HCT116 (cell line): ENCODE data around the gene GTF3C1. TPM values are rescaled to one million over a fixed set of nuclear protein-coding genes. Genes with fewer than 3 reads are reported as not detected.

Experiments used
- ATAC-seq: fragments of 200-7000 bp; cut with Tn5 transposase; 2 replicates; pipeline ENCODE4 v1.9.1; 2020; ENCODE audit warnings: mild to moderate bottlenecking, moderate library complexity
- BruUV-seq: library from RNA; stranded (reverse); fragments of 400-500 nt; replicated peaks from 2 replicates; lab custom pipeline; 2021; lab: Mats Ljungman, UMichigan
- CTCF ChIA-PET: fragments of 300-600 bp; sonication (Branson Sonifier 250); formaldehyde crosslinking; loops from one replicate; lab custom pipeline; 2021; ENCODE audit warnings: antibody characterized with exemption; lab: Charles Lee
- POLR2A ChIA-PET: fragments of 300-600, 350-600 bp; sonication (Branson Sonifier 250); formaldehyde crosslinking; loops from one replicate; lab custom pipeline; 2021; ENCODE audit warnings: antibody characterized with exemption; lab: Charles Lee
- RAD21 ChIA-PET, 2 experiments: fragments of 300-600 bp; sonication (Branson Sonifier 250); formaldehyde crosslinking; loops; one replicate each; lab custom pipeline; 2023; ENCODE audit warnings: low total read pairs in 2 of 2; ENCODE audit not compliant: uncharacterized antibody in 2 of 2, unreplicated experiment in 2 of 2, low non-redundant PET in 1 of 2; lab: Charles Lee
- DNase-seq: peaks from one replicate; pipeline ENCODE4 v3.0.0-alpha.2; 2010; ENCODE audit warnings: low read depth, low spot score
- H2AFZ ChIP-seq: fragments of 200-600 bp; shearing (Covaris generic), sonication (generic); 2 replicates; pipeline ENCODE4 v1.6.1; 2017; ENCODE audit warnings: low read depth, mixed run types, mixed read lengths, antibody characterized with exemption, low read length; ENCODE audit not compliant: poor library complexity, severe bottlenecking
- H3K27ac ChIP-seq: 2 replicates; pipeline ENCODE4 v1.5.1; 2012; ENCODE audit warnings: low read depth, low read length
- H3K27me3 ChIP-seq: fragments of 200-600 bp; sonication (generic); 2 replicates; pipeline ENCODE4 v1.6.1; 2016; ENCODE audit warnings: mixed run types, low read length, mixed read lengths; ENCODE audit not compliant: insufficient read depth
- H3K36me3 ChIP-seq, 2 experiments: fragments of 200-500 bp in 1 of 2; fragments of 200-600 bp in 1 of 2; sonication (Bioruptor generic) in 1 of 2; sonication (generic) in 1 of 2; 2 replicates each; pipeline versions ENCODE4 v1.5.1 to v1.6.1; 2014 to 2016; ENCODE audit warnings: low read length in 2 of 2, inconsistent platforms in 1 of 2, mixed read lengths in 1 of 2, mixed run types in 1 of 2; ENCODE audit not compliant: insufficient read depth in 2 of 2, control insufficient read depth in 1 of 2
- H3K4me1 ChIP-seq, 2 experiments: fragments of 200-600 bp in 1 of 2; sonication (generic) in 1 of 2; 2 replicates each; pipeline versions ENCODE4 v1.5.1 to v1.6.1; 2012 to 2017; ENCODE audit warnings: low read length in 2 of 2, inconsistent platforms in 1 of 2, mild to moderate bottlenecking in 1 of 2, mixed read lengths in 1 of 2, mixed run types in 1 of 2, moderate library complexity in 1 of 2; ENCODE audit not compliant: insufficient read depth in 2 of 2, control insufficient read depth in 1 of 2
- H3K4me2 ChIP-seq: fragments of 200-600 bp; sonication (generic); 2 replicates; pipeline ENCODE4 v1.6.1; 2017; ENCODE audit warnings: mixed run types, low read length, mixed read lengths
- H3K4me3 ChIP-seq, 2 experiments: fragments of 200-600 bp in 1 of 2; sonication (generic) in 1 of 2; replicated peaks in 1 of 2; 2 replicates each; pipeline ENCODE4 v1.5.1; 2011 to 2016; ENCODE audit warnings: low read length in 2 of 2, control low read depth in 1 of 2, low read depth in 1 of 2, mild to moderate bottlenecking in 1 of 2, mixed read lengths in 1 of 2, mixed run types in 1 of 2
- H3K79me2 ChIP-seq: fragments of 200-600 bp; sonication (generic); 2 replicates; pipeline ENCODE4 v1.6.1; 2017; ENCODE audit warnings: mild to moderate bottlenecking, mixed run types, low read length, moderate library complexity, mixed read lengths; ENCODE audit not compliant: insufficient read depth
- H3K9ac ChIP-seq: fragments of 200-600 bp; sonication (generic); 2 replicates; pipeline ENCODE4 v1.6.1; 2016; ENCODE audit warnings: low read length, mixed read lengths
- H3K9me2 ChIP-seq: fragments of 200-600 bp; sonication (generic), shearing (Covaris generic); 2 replicates; pipeline ENCODE4 v1.6.1; 2017; ENCODE audit warnings: mixed run types, mild to moderate bottlenecking, moderate library complexity; ENCODE audit not compliant: insufficient read depth
- H3K9me3 ChIP-seq, 2 experiments: fragments of 200-500 bp in 1 of 2; fragments of 200-600 bp in 1 of 2; sonication (Bioruptor generic) in 1 of 2; sonication (generic) in 1 of 2; 2 replicates each; pipeline ENCODE4 v1.6.1; 2014 to 2017; ENCODE audit warnings: low read length in 2 of 2, mixed read lengths in 2 of 2, inconsistent platforms in 1 of 2, low read depth in 1 of 2, mild to moderate bottlenecking in 1 of 2, mixed run types in 1 of 2, moderate library complexity in 1 of 2; ENCODE audit not compliant: control insufficient read depth in 1 of 2, insufficient read depth in 1 of 2
- H4K20me1 ChIP-seq: fragments of 200-600 bp; sonication (generic), shearing (Covaris generic); 2 replicates; pipeline ENCODE4 v1.6.1; 2017; ENCODE audit warnings: mixed run types, mild to moderate bottlenecking, moderate library complexity; ENCODE audit not compliant: insufficient read depth
- CBX3 ChIP-seq: IDR thresholded peaks from 2 replicates; pipeline ENCODE4 v1.6.1; 2012; ENCODE audit warnings: low read depth
- CTCF ChIP-seq, 3 experiments: fragments of 200-600 bp in 1 of 3; sonication (generic) in 1 of 3; IDR thresholded peaks in 2 of 3; conservative IDR thresholded peaks in 1 of 3; 2 replicates each; pipeline ENCODE4 v1.5.1; 2012 to 2017; ENCODE audit warnings: low read depth in 2 of 3, low read length in 2 of 3, antibody characterized with exemption in 1 of 3, borderline replicate concordance in 1 of 3, control low read depth in 1 of 3, mild to moderate bottlenecking in 1 of 3, mixed read lengths in 1 of 3, mixed run types in 1 of 3, moderate library complexity in 1 of 3; ENCODE audit not compliant: insufficient read depth in 1 of 3
- ELF1 ChIP-seq: IDR thresholded peaks from 2 replicates; pipeline ENCODE4 v1.6.1; 2012; ENCODE audit warnings: low read depth, borderline replicate concordance
- EZH2phosphoT487 ChIP-seq: fragments of 200-600 bp; IDR thresholded peaks from 2 replicates; pipeline ENCODE4 v1.6.1; 2018; ENCODE audit warnings: antibody characterized with exemption, borderline replicate concordance
- RAD21 ChIP-seq: IDR thresholded peaks from 2 replicates; pipeline ENCODE4 v1.6.1; 2012; ENCODE audit warnings: low read depth, mild to moderate bottlenecking
- SP1 ChIP-seq: IDR thresholded peaks from 2 replicates; pipeline ENCODE4 v1.6.1; 2012; ENCODE audit warnings: low read depth
- SRF ChIP-seq: IDR thresholded peaks from 2 replicates; pipeline ENCODE4 v1.6.1; 2012; ENCODE audit warnings: low read depth
- TCF7L2 ChIP-seq: IDR thresholded peaks from 2 replicates; pipeline ENCODE4 v1.7.0; 2011; ENCODE audit warnings: borderline replicate concordance, inconsistent platforms; ENCODE audit not compliant: insufficient read depth, insufficient read length; ENCODE audit errors: extremely low read depth
- ZNF274 ChIP-seq: fragments of 200-500 bp; sonication (Bioruptor generic); IDR thresholded peaks from 2 replicates; pipeline ENCODE4 v1.6.1; 2014; ENCODE audit warnings: mild to moderate bottlenecking, low read depth, low read length, inconsistent platforms
- intact Hi-C: fragments of 100-400 bp; cut with micrococcal nuclease; formaldehyde crosslinking; loops from 2 replicates; pipeline ENCODE4 v1.10.0; 2022
- total RNA-seq: library from RNA; stranded (reverse); gene quantifications from one replicate; pipeline ENCODE4 v1.2.1, GENCODE V29; 2021; ENCODE audit not compliant: unreplicated experiment

Gene GTF3C1
- total RNA-seq, 1 experiment from 2014 or later, result 97.5 TPM

- no peak for TF ChIP-seq SP1
These were observed 80.7 kb downstream of the GTF3C1 start (continued) for GRCh38 chr16:27468941-27469531.

- ATAC-seq (no peak), DNase-seq (no peak)
- Histone ChIP-seq H3K4me1 (no peaks in the 10 kb centered on the region), H3K36me3 (peaks cover 20 to 29% of the 10 kb centered on the region in 2 experiments; a peak in 3 of 4 replicates), H3K9me3 (no peaks in the 10 kb centered on the region), H3K4me3 (no peak overlapping the region), H3K9me2 (no peaks in the 10 kb centered on the region), H4K20me1 (no peaks in the 10 kb centered on the region), H3K27ac (no peak overlapping the region), H2AFZ (no peak overlapping the region), H3K79me2 (no peaks in the 10 kb centered on the region), H3K27me3 (no peaks in the 10 kb centered on the region), H3K9ac (no peak overlapping the region), H3K4me2 (no peak overlapping the region)
- intact Hi-C loops, result no loop called here
- ChIA-PET RAD21 (no interaction called here), POLR2A (no interaction called here), CTCF (no interaction called here)
- BruUV-seq, result no TSS peak
- TF ChIP-seq ELF1 (no peak), CBX3 (no peak), CTCF (IDR thresholded peaks at IDR 0.05 in 2 of 3, conservative IDR thresholded peaks at IDR 0.05 in 1 of 3; ENCODE audit: borderline replicate concordance in 1 of 3, insufficient read depth in 1 of 3, low read depth in 2 of 3, low read length in 2 of 3) (no peak), EZH2phosphoT487 (no peak), ZNF274 (no peak), SRF (no peak), TCF7L2 (no peak), RAD21 (no peak)
These were observed 84.2 kb downstream of the GTF3C1 start for GRCh38 chr16:27465483-27465879.
